ENCODE data around the gene FMNL2. TPM values are rescaled to one million over a fixed set of nuclear protein-coding genes. Genes with fewer than 3 reads are reported as not detected.

The FMNL2 gene
- total RNA-seq, 4 donors from 2014 or later = 6.7 to 17.2 (median 11.5) TPM

GRCh38 chr2:152339556-152340286 lies 4.7 kb downstream of the FMNL2 start:
- Histone ChIP-seq H3K9me3 (no peaks in the 10 kb centered on the region), H3K36me3 (peaks cover 0 to 4% of the 10 kb centered on the region in 2 donors), H3K27me3 (no peaks in the 10 kb centered on the region), H3K4me3 (no peak overlapping the region), H3K27ac (no peak overlapping the region), H3K4me1 (peaks cover 19 to 50% of the 10 kb centered on the region in 2 donors)
- no peak for ATAC-seq
- no peak for DNase-seq
- TF ChIP-seq POLR2A (IDR thresholded peaks at IDR 0.05) = no peak
- TF ChIP-seq CTCF (IDR thresholded peaks at IDR 0.05 in 4 of 5, conservative IDR thresholded peaks at IDR 0.05 in 1 of 5) = no peak
- in situ Hi-C loops (cut with MboI; ENCODE audit: low sequenced_read_pairs in 4 of 4) = loop anchor here (10.0 to 25.0 kb wide), 6 partner anchors 55 to 295 kb away; no protein-coding TSS in a partner anchor
- intact Hi-C loops (cut with DNase I; ENCODE audit: low total_unique reads) = loop anchor here (2.0 to 10.0 kb wide), 4 partner anchors 38 to 205 kb away; partner anchors contain the start of gene STAM2

DNA sequence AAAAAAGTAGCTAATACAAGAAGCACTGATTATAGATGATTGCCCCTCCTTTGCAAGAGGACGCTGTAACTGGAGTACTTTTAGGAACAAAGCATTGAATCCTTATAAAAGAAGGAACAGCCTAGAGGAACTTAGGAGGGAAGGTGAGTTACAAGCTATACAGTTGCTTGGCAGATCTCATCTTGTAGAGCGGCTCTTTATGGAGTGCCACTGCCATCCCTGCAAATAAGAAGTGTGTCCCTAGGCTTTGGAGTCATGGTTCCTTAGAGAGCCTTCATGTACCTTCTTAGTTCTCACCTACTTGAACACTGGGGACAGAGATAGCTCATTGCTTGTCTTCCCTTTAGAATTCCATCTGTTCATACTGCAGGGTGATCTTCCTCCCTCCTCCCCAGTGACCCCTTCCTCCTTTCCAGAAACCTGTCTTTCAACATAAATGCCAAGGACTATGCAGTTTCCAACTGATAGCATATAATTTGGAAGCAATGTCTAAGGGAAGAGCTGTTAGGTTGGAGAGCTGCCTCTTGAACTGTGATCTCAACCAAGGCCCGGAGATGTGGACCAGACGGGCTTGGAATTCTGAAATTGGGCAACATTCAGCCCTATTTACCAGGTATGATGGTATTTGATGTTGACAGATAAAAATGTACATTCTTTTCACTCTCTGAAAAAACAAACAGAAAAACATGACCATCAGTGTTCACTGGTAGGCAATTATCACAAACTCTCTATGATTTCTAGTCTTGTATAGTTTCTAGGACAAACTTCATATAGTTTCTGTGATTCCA lies 7.5 kb downstream of the FMNL2 start:
- H3K4me1 ChIP-seq = peaks cover 10 to 44% of the 10 kb centered on the region in 2 donors
- TF ChIP-seq CTCF (IDR thresholded peaks at IDR 0.05 in 4 of 5, conservative IDR thresholded peaks at IDR 0.05 in 1 of 5) = no peak
- no peak overlapping the region for H3K27ac ChIP-seq
- DNase-seq (no peak), ATAC-seq (no peak)
- in situ Hi-C loops (cut with MboI; ENCODE audit: low sequenced_read_pairs in 4 of 4) (loop anchor here in 2 of 4 donors (10.0 to 25.0 kb wide), 2 partner anchors 52 to 220 kb away; no protein-coding TSS in a partner anchor), intact Hi-C loops (cut with DNase I; ENCODE audit: low total_unique reads) (no loop called here)
- no peaks in the 10 kb centered on the region for H3K27me3 ChIP-seq
- peaks cover 0 to 4% of the 10 kb centered on the region in 2 donors for H3K36me3 ChIP-seq
- H3K9me3 ChIP-seq = no peaks in the 10 kb centered on the region
- H3K4me3 ChIP-seq = no peak overlapping the region

DNA sequence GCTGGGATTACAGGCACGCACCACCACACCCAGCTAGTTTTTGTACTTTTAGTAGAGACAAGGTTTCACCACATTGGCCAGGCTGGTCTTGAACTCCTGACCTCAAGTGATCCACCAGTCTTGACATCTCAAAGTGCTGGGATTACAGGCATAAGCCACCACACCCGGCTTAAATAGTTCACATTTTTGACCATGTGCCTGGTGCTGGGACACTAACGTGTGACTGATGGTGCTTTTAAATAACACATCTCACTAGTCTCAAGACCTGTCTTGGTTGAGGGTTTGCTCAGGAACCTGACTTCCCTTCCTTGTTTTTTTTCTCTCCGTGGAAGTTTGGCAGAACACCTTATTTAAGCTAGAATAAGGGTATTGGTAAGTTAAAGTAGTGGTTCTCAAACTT lies 8.5 kb downstream of the FMNL2 start:
- Histone ChIP-seq H3K4me3 (no peak overlapping the region), H3K27me3 (no peaks in the 10 kb centered on the region), H3K36me3 (peaks cover 0 to 4% of the 10 kb centered on the region in 2 donors), H3K9me3 (no peaks in the 10 kb centered on the region), H3K4me1 (peaks cover 14 to 39% of the 10 kb centered on the region in 2 donors), H3K27ac (no peak overlapping the region)
- no peak for TF ChIP-seq POLR2A (IDR thresholded peaks at IDR 0.05)
- in situ Hi-C loops (cut with MboI; ENCODE audit: low sequenced_read_pairs in 4 of 4) (loop anchor here in 2 of 4 donors (10.0 to 25.0 kb wide), 2 partner anchors 51 to 219 kb away; no protein-coding TSS in a partner anchor), intact Hi-C loops (cut with DNase I; ENCODE audit: low total_unique reads) (no loop called here)
- peak in 1 of 2 donors; percentile 19 for DNase-seq
- ATAC-seq = peak in 1 of 2 donors; percentile 38

- ATAC-seq (no peak), DNase-seq (no peak)
- Histone ChIP-seq H3K27ac (no peak overlapping the region), H3K9me3 (no peaks in the 10 kb centered on the region), H3K27me3 (no peaks in the 10 kb centered on the region), H3K4me3 (no peak overlapping the region), H3K4me1 (peaks cover 7 to 28% of the 10 kb centered on the region in 2 donors), H3K36me3 (peaks cover 0 to 4% of the 10 kb centered on the region in 2 donors)
- in situ Hi-C loops (cut with MboI; ENCODE audit: low sequenced_read_pairs in 4 of 4) (loop anchor here in 2 of 4 donors (10.0 to 25.0 kb wide), 2 partner anchors 50 to 218 kb away; no protein-coding TSS in a partner anchor), intact Hi-C loops (cut with DNase I; ENCODE audit: low total_unique reads) (no loop called here)
- TF ChIP-seq POLR2A (IDR thresholded peaks at IDR 0.05) (no peak), CTCF (IDR thresholded peaks at IDR 0.05 in 4 of 5, conservative IDR thresholded peaks at IDR 0.05 in 1 of 5) (no peak)
Measured at GRCh38 chr2:152344579-152345195, 9.7 kb downstream of the FMNL2 start.

Data from gastrocnemius medialis (tissue), 4 donors.